ENCODE measurements around the gene RALGAPA1.
"Not testable (repeated sequence)": the region's sequence is repeated elsewhere in the genome, so short reads cannot be mapped to it uniquely, and the experiment has no call there.

RALGAPA1 gene

GRCh38 chr14:35688126-35688826 lies 120.8 kb downstream of the RALGAPA1 start:
- H3K4me1 ChIP-seq (ENCODE audit: control insufficient read depth, low read depth, low read length), result no peaks in the 10 kb centered on the region
- no peaks in the 10 kb centered on the region for H3K27me3 ChIP-seq (ENCODE audit: control insufficient read depth, insufficient read depth, low read length)
- H3K36me3 ChIP-seq (ENCODE audit: control insufficient read depth, low read depth, low read length), result peaks cover 4% of the 10 kb centered on the region
- H3K4me3 ChIP-seq (ENCODE audit: low read length), result no peak overlapping the region
- H3K9me3 ChIP-seq (ENCODE audit: control insufficient read depth, low read depth, low read length), result no peaks in the 10 kb centered on the region
- H3K27ac ChIP-seq (ENCODE audit: low read length), result no peak overlapping the region
- no peak overlapping the region for H3K9ac ChIP-seq (ENCODE audit: low read length)

- no peak overlapping the region for H3K27ac ChIP-seq (ENCODE audit: low read length)
- H3K4me1 ChIP-seq (ENCODE audit: control insufficient read depth, low read depth, low read length), result no peaks in the 10 kb centered on the region
- H3K4me3 ChIP-seq (ENCODE audit: low read length), result no peak overlapping the region
- no peak overlapping the region for H3K9ac ChIP-seq (ENCODE audit: low read length)
- H3K36me3 ChIP-seq (ENCODE audit: control insufficient read depth, low read depth, low read length), result peaks cover 4% of the 10 kb centered on the region
- no peaks in the 10 kb centered on the region for H3K27me3 ChIP-seq (ENCODE audit: control insufficient read depth, insufficient read depth, low read length)
- no peaks in the 10 kb centered on the region for H3K9me3 ChIP-seq (ENCODE audit: control insufficient read depth, low read depth, low read length)
Observed at GRCh38 chr14:35687335-35687939, 121.7 kb downstream of the RALGAPA1 start.

- not testable (repeated sequence) for H3K4me1 ChIP-seq (ENCODE audit: control insufficient read depth, low read depth, low read length); H3K27me3 ChIP-seq (ENCODE audit: control insufficient read depth, insufficient read depth, low read length); H3K27ac ChIP-seq (ENCODE audit: low read length); H3K4me3 ChIP-seq (ENCODE audit: low read length); H3K9ac ChIP-seq (ENCODE audit: low read length); H3K36me3 ChIP-seq (ENCODE audit: control insufficient read depth, low read depth, low read length); H3K9me3 ChIP-seq (ENCODE audit: control insufficient read depth, low read depth, low read length)
Observed at GRCh38 chr14:35683688-35684087, 125.4 kb downstream of the RALGAPA1 start.

DNA sequence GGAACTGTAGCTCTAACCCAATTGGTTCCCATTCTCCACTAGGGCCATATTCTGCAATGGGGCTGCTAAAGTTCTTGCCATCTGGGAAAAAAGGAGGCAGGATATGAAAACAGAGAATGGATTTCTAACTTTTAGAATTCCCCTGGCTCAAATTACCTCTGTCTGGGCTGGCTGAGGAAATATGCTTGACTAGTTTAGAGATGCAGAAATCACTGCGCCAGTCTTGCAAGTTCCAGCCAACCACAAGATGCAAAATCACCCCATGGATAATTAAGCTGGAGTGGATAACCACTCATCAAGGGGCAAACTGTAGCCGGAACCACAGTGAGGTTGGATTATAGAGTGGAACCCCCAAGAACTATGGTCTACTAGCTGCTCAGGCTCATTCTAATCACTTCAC lies 126.3 kb downstream of the RALGAPA1 start:
- no peak overlapping the region for H3K27ac ChIP-seq (ENCODE audit: low read length)
- no peaks in the 10 kb centered on the region for H3K27me3 ChIP-seq (ENCODE audit: control insufficient read depth, insufficient read depth, low read length)
- H3K9me3 ChIP-seq (ENCODE audit: control insufficient read depth, low read depth, low read length), result no peaks in the 10 kb centered on the region
- no peaks in the 10 kb centered on the region for H3K4me1 ChIP-seq (ENCODE audit: control insufficient read depth, low read depth, low read length)
- H3K9ac ChIP-seq (ENCODE audit: low read length), result no peak overlapping the region
- no peak overlapping the region for H3K4me3 ChIP-seq (ENCODE audit: low read length)
- H3K36me3 ChIP-seq (ENCODE audit: control insufficient read depth, low read depth, low read length), result no peaks in the 10 kb centered on the region

DNA sequence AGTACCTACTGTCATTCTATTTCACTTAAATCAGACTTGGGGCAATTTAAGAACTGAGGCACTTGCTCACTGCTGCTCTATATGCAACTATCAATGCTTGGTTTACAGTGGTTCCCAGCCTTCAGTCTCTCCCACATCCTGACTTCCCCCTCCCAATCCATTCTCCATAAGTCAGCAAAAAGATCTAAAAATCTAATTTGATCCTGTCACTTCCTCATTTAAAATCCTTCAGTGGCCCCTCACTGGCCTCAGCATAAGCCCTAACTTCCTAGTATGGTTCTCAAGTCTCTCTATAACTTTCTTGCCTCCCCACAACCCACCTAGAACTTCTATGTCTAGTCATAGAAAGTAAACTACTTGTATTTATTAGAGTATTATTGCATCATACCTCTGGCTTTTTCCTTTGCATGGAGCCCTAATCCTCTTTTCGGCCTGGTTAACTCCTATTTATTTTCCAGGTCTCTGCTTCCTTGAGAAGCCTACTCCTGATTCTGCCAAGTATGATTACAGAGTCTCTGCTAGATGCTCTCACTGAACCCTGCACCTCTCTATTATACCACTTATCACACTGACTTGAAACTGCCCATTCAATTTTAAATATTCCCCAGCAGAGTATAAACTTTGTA lies 130.6 kb downstream of the RALGAPA1 start:
- Histone ChIP-seq H3K4me3 (ENCODE audit: low read length) (no peak overlapping the region), H3K36me3 (ENCODE audit: control insufficient read depth, low read depth, low read length) (peaks cover 3% of the 10 kb centered on the region), H3K9me3 (ENCODE audit: control insufficient read depth, low read depth, low read length) (no peaks in the 10 kb centered on the region), H3K9ac (ENCODE audit: low read length) (no peak overlapping the region), H3K27ac (ENCODE audit: low read length) (no peak overlapping the region), H3K4me1 (ENCODE audit: control insufficient read depth, low read depth, low read length) (no peaks in the 10 kb centered on the region), H3K27me3 (ENCODE audit: control insufficient read depth, insufficient read depth, low read length) (no peaks in the 10 kb centered on the region)

GRCh38 chr14:35669782-35670181 lies 139.3 kb downstream of the RALGAPA1 start:
- Histone ChIP-seq H3K4me1 (ENCODE audit: control insufficient read depth, low read depth, low read length) (no peaks in the 10 kb centered on the region), H3K4me3 (ENCODE audit: low read length) (no peak overlapping the region), H3K9ac (ENCODE audit: low read length) (no peak overlapping the region)

DNA sequence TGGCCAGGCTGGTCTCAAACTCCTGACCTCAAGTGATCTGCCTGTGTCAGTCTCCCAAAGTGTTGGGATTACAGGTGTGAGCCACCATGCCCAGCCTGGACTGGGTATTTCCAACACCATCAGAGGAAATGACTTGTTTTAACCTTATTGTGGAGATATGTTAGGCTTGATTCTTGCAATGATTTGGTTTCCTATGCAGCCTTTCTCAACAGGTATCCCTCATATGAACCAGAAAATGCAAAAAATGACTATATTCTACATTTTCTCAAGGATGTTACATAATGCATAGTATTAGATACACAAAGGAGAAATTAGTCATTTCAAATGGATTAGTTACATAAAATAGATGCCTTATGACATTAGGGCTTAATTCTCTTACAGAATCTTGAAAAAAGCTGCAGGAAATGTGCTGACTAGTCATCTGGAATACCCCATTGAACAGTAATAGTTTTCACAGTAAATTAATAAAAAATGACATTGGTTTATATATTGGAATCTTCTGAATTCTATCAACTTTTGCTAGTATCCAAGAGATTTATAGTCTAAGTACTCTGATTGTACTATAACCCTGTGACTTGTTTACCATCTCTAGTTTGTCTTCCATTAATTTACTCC lies 142.6 kb downstream of the RALGAPA1 start:
- H3K27me3 ChIP-seq (ENCODE audit: control insufficient read depth, insufficient read depth, low read length), result no peaks in the 10 kb centered on the region
- H3K36me3 ChIP-seq (ENCODE audit: control insufficient read depth, low read depth, low read length), result peaks cover 3% of the 10 kb centered on the region
- no peak overlapping the region for H3K4me3 ChIP-seq (ENCODE audit: low read length)
- H3K27ac ChIP-seq (ENCODE audit: low read length), result no peak overlapping the region
- no peaks in the 10 kb centered on the region for H3K4me1 ChIP-seq (ENCODE audit: control insufficient read depth, low read depth, low read length)
- H3K9me3 ChIP-seq (ENCODE audit: control insufficient read depth, low read depth, low read length), result no peaks in the 10 kb centered on the region
- H3K9ac ChIP-seq (ENCODE audit: low read length), result no peak overlapping the region

More at GRCh38 chr14:35669782-35670181, 139.3 kb downstream of the RALGAPA1 start:
- H3K9me3 ChIP-seq (ENCODE audit: control insufficient read depth, low read depth, low read length), result no peaks in the 10 kb centered on the region
- no peaks in the 10 kb centered on the region for H3K27me3 ChIP-seq (ENCODE audit: control insufficient read depth, insufficient read depth, low read length)
- no peak overlapping the region for H3K27ac ChIP-seq (ENCODE audit: low read length)
- H3K36me3 ChIP-seq (ENCODE audit: control insufficient read depth, low read depth, low read length), result peaks cover 3% of the 10 kb centered on the region

GRCh38 chr14:35661875-35662274 lies 147.2 kb downstream of the RALGAPA1 start:
- Histone ChIP-seq H3K27ac (ENCODE audit: low read length) (no peak overlapping the region), H3K4me1 (ENCODE audit: control insufficient read depth, low read depth, low read length) (no peaks in the 10 kb centered on the region), H3K4me3 (ENCODE audit: low read length) (no peak overlapping the region), H3K27me3 (ENCODE audit: control insufficient read depth, insufficient read depth, low read length) (no peaks in the 10 kb centered on the region), H3K36me3 (ENCODE audit: control insufficient read depth, low read depth, low read length) (no peaks in the 10 kb centered on the region), H3K9me3 (ENCODE audit: control insufficient read depth, low read depth, low read length) (no peaks in the 10 kb centered on the region), H3K9ac (ENCODE audit: low read length) (no peak overlapping the region)

DNA sequence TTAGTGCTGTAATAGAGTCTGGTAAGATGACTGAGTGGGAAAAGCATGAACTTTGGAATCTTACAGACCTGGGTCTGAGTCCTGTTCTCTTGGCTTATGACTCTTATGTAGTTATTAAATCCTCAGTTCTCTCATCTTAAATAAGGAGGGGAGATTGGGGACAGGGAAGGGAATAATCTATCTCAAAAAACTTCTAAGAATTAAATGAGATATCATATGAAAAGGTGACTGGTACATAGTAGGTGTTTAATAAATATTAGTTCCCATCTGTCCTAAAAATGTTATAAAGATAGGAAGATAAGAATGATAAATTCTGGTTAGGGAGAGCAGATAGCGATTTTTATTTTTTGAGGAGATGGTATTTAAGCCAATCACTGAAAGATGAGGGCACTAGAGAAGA lies 156.1 kb downstream of the RALGAPA1 start:
- no peak overlapping the region for H3K27ac ChIP-seq (ENCODE audit: low read length)
- H3K9ac ChIP-seq (ENCODE audit: low read length), result no peak overlapping the region
- no peak overlapping the region for H3K4me3 ChIP-seq (ENCODE audit: low read length)
- H3K4me1 ChIP-seq (ENCODE audit: control insufficient read depth, low read depth, low read length), result no peaks in the 10 kb centered on the region
- no peaks in the 10 kb centered on the region for H3K9me3 ChIP-seq (ENCODE audit: control insufficient read depth, low read depth, low read length)
- H3K27me3 ChIP-seq (ENCODE audit: control insufficient read depth, insufficient read depth, low read length), result no peaks in the 10 kb centered on the region
- H3K36me3 ChIP-seq (ENCODE audit: control insufficient read depth, low read depth, low read length), result no peaks in the 10 kb centered on the region

GRCh38 chr14:35643513-35643912 lies 165.6 kb downstream of the RALGAPA1 start:
- Histone ChIP-seq H3K4me3 (ENCODE audit: low read length) (no peak overlapping the region), H3K4me1 (ENCODE audit: control insufficient read depth, low read depth, low read length) (no peaks in the 10 kb centered on the region), H3K36me3 (ENCODE audit: control insufficient read depth, low read depth, low read length) (peaks cover 4% of the 10 kb centered on the region), H3K27me3 (ENCODE audit: control insufficient read depth, insufficient read depth, low read length) (no peaks in the 10 kb centered on the region), H3K9ac (ENCODE audit: low read length) (no peak overlapping the region), H3K9me3 (ENCODE audit: control insufficient read depth, low read depth, low read length) (peaks cover 7% of the 10 kb centered on the region), H3K27ac (ENCODE audit: low read length) (no peak overlapping the region)

- H3K9me3 ChIP-seq (ENCODE audit: control insufficient read depth, low read depth, low read length), result peaks cover 7% of the 10 kb centered on the region
- H3K9ac ChIP-seq (ENCODE audit: low read length), result no peak overlapping the region
- H3K4me3 ChIP-seq (ENCODE audit: low read length), result no peak overlapping the region
- peaks cover 4% of the 10 kb centered on the region for H3K36me3 ChIP-seq (ENCODE audit: control insufficient read depth, low read depth, low read length)
- H3K27ac ChIP-seq (ENCODE audit: low read length), result no peak overlapping the region
- H3K4me1 ChIP-seq (ENCODE audit: control insufficient read depth, low read depth, low read length), result no peaks in the 10 kb centered on the region
- H3K27me3 ChIP-seq (ENCODE audit: control insufficient read depth, insufficient read depth, low read length), result no peaks in the 10 kb centered on the region
Observed at GRCh38 chr14:35637851-35638250, 171.2 kb downstream of the RALGAPA1 start.
